HEK293 (cell line): ENCODE results near the gene ZNF488.
A peak's percentile ranks its signal among the peaks of the same experiment; 100 is the strongest.

Experiments
- CTCF ChIA-PET: fragments of 350-600 bp; formaldehyde crosslinking; extraction: SDS; loops from one replicate; lab custom pipeline; 2021; ENCODE audit warnings: antibody characterized with exemption; lab: Yijun Ruan, JAX
- POLR2A ChIA-PET: fragments of 300-600 bp; formaldehyde crosslinking; extraction: SDS; loops from one replicate; lab custom pipeline; 2020; ENCODE audit warnings: antibody characterized with exemption, inconsistent platforms; lab: Yijun Ruan, JAX
- H3K27ac ChIP-seq: fragments of 200-500 bp; sonication (Bioruptor generic); 2 replicates; pipeline ENCODE4 v1.5.1; 2014; ENCODE audit warnings: low read depth, low read length, control low read depth, inconsistent platforms; ENCODE audit errors: extremely low read depth
- H3K36me3 ChIP-seq, 2 experiments: fragments of 200-500 bp in 1 of 2; sonication (Bioruptor generic) in 1 of 2; 1 replicate in 1 of 2; 2 replicates in 1 of 2; pipeline ENCODE4 v1.5.1; 2014 to 2017; ENCODE audit warnings: inconsistent platforms in 2 of 2, low read length in 2 of 2; ENCODE audit not compliant: control insufficient read depth in 2 of 2, insufficient read depth in 1 of 2
- H3K4me1 ChIP-seq: fragments of 200-500 bp; sonication (Bioruptor generic); 2 replicates; pipeline ENCODE4 v1.5.1; 2014; ENCODE audit warnings: mild to moderate bottlenecking, low read length, inconsistent platforms; ENCODE audit not compliant: control insufficient read depth, insufficient read depth
- H3K4me3 ChIP-seq: 2 replicates; pipeline ENCODE4 v1.5.1; 2011; ENCODE audit warnings: low read depth, mild to moderate bottlenecking, control low read depth, low read length, moderate library complexity
- H3K9me3 ChIP-seq: fragments of 200-500 bp; sonication (Bioruptor generic); 2 replicates; pipeline ENCODE4 v1.5.1; 2014; ENCODE audit warnings: low read depth, low read length, inconsistent platforms; ENCODE audit not compliant: control insufficient read depth, insufficient read depth
- CTCF ChIP-seq: fragments of 450-650 bp; formaldehyde crosslinking; IDR thresholded peaks from 2 replicates; pipeline ENCODE4 v1.5.1; 2016; ENCODE audit warnings: missing biosample characterization, missing genetic modification characterization
- MYNN ChIP-seq: fragments of 450-650 bp; formaldehyde crosslinking; IDR thresholded peaks from 2 replicates; pipeline ENCODE4 v1.5.1; 2016; ENCODE audit warnings: missing biosample characterization, missing genetic modification characterization, borderline replicate concordance
- REPIN1 ChIP-seq: fragments of 450-650 bp; formaldehyde crosslinking; IDR thresholded peaks from 2 replicates; pipeline ENCODE4 v1.5.1; 2017; ENCODE audit warnings: missing biosample characterization, missing genetic modification characterization, low read depth
- ZFP3 ChIP-seq: fragments of 450-650 bp; formaldehyde crosslinking; IDR thresholded peaks from 2 replicates; pipeline ENCODE4 v1.5.1; 2016; ENCODE audit warnings: low read depth, missing biosample characterization, missing genetic modification characterization
- ZFP41 ChIP-seq: fragments of 450-650 bp; formaldehyde crosslinking; IDR thresholded peaks from 2 replicates; pipeline ENCODE4 v1.5.1; 2016; ENCODE audit warnings: missing biosample characterization, missing genetic modification characterization, borderline replicate concordance
- ZNF112 ChIP-seq: fragments of 450-650 bp; formaldehyde crosslinking; IDR thresholded peaks from 2 replicates; pipeline ENCODE4 v1.5.0; 2017; ENCODE audit warnings: missing biosample characterization, missing genetic modification characterization
- ZNF175 ChIP-seq: fragments of 450-650 bp; formaldehyde crosslinking; IDR thresholded peaks from 2 replicates; pipeline ENCODE4 v1.5.1; 2016; ENCODE audit warnings: missing biosample characterization, missing genetic modification characterization
- ZNF18 ChIP-seq: fragments of 450-650 bp; formaldehyde crosslinking; IDR thresholded peaks from 2 replicates; pipeline ENCODE4 v1.5.1; 2016; ENCODE audit warnings: missing biosample characterization, missing genetic modification characterization
- ZNF239 ChIP-seq: fragments of 450-650 bp; formaldehyde crosslinking; IDR thresholded peaks from 2 replicates; pipeline ENCODE4 v1.5.1; 2016; ENCODE audit warnings: missing biosample characterization, missing genetic modification characterization
- ZNF274 ChIP-seq, 2 experiments: fragments of 200-500 bp in 1 of 2; fragments of 450-650 bp in 1 of 2; sonication (Bioruptor generic) in 1 of 2; formaldehyde crosslinking in 1 of 2; IDR thresholded peaks; 2 replicates each; pipeline versions ENCODE4 v1.5.1 to v1.6.1; 2014 to 2016; ENCODE audit warnings: borderline replicate concordance in 1 of 2, inconsistent platforms in 1 of 2, low read length in 1 of 2, missing biosample characterization in 1 of 2, missing genetic modification characterization in 1 of 2
- ZNF366 ChIP-seq: fragments of 450-650 bp; formaldehyde crosslinking; conservative IDR thresholded peaks from 2 replicates; pipeline ENCODE4 v1.5.1; 2016; ENCODE audit warnings: missing biosample characterization, missing genetic modification characterization
- ZNF426 ChIP-seq: fragments of 450-650 bp; formaldehyde crosslinking; IDR thresholded peaks from 2 replicates; pipeline ENCODE4 v1.5.1; 2017; ENCODE audit warnings: missing biosample characterization, missing genetic modification characterization, mild to moderate bottlenecking, inconsistent platforms, moderate library complexity
- ZNF514 ChIP-seq: fragments of 450-650 bp; formaldehyde crosslinking; IDR thresholded peaks from 2 replicates; pipeline ENCODE4 v1.5.1; 2016; ENCODE audit warnings: missing biosample characterization, missing genetic modification characterization
- ZNF600 ChIP-seq: fragments of 450-650 bp; formaldehyde crosslinking; IDR thresholded peaks from 2 replicates; pipeline ENCODE4 v1.5.1; 2016; ENCODE audit warnings: missing biosample characterization, missing genetic modification characterization
- ZNF645 ChIP-seq: fragments of 450-650 bp; formaldehyde crosslinking; IDR thresholded peaks from 2 replicates; pipeline ENCODE4; 2016; ENCODE audit warnings: missing biosample characterization, missing genetic modification characterization
- ZNF777 ChIP-seq: fragments of 450-650 bp; formaldehyde crosslinking; IDR thresholded peaks from 2 replicates; pipeline ENCODE4 v1.5.1; 2017; ENCODE audit warnings: missing biosample characterization, missing genetic modification characterization, borderline replicate concordance

Gene ZNF488

GRCh38 chr10:47354900-47355299, 29.2 kb downstream of the ZNF488 start:
- Histone ChIP-seq H3K9me3 (no peaks in the 10 kb centered on the region), H3K4me1 (no peaks in the 10 kb centered on the region), H3K27ac (no peak overlapping the region), H3K36me3 (no peaks in the 10 kb centered on the region), H3K4me3 (no peak overlapping the region)
- POLR2A ChIA-PET, result no interaction called here
- CTCF ChIA-PET, result interaction anchor here (1.0 kb wide), 1 partner anchor 16 kb away, joined by 3 read pairs; no protein-coding TSS in a partner anchor
- TF ChIP-seq ZNF175 (tag by site-specific recombination) (no peak), ZNF239 (tag by site-specific recombination) (peak; percentile 96)

DNA sequence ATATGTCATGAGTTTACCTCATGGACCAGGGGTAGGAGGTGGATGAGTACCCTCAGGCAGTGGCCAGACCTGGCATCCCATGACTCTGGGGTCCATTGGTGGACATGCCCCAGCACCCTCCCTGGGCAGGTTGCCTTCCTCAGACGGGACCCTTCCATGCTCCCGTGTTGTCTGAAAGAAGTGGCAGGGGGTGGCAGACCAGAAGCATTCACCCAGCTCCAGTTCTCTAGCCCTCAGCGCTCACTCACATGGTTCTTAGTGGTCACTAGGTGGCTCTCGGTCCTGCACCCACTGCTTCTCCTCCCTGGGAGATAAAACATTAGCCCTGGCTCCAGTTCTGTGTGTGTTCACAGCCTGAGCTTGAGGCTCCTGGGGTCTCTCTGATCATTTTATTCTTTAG, 29.9 kb downstream of the ZNF488 start:
- no peaks in the 10 kb centered on the region for H3K9me3 ChIP-seq
- ChIA-PET POLR2A (no interaction called here), CTCF (interaction anchor here (1.0 to 2.0 kb wide), 2 partner anchors 10 to 14 kb away, joined by 3 to 4 read pairs; no protein-coding TSS in a partner anchor)
- H3K27ac ChIP-seq, result no peak overlapping the region
- H3K36me3 ChIP-seq, result no peaks in the 10 kb centered on the region
- no peak overlapping the region for H3K4me3 ChIP-seq
- TF ChIP-seq ZFP41, result no peak
- 0 out of 2 replicates have a peak, but pooled peaks have one; percentile 10 for TF ChIP-seq CTCF (tag by site-specific recombination)
- H3K4me1 ChIP-seq, result no peaks in the 10 kb centered on the region

DNA sequence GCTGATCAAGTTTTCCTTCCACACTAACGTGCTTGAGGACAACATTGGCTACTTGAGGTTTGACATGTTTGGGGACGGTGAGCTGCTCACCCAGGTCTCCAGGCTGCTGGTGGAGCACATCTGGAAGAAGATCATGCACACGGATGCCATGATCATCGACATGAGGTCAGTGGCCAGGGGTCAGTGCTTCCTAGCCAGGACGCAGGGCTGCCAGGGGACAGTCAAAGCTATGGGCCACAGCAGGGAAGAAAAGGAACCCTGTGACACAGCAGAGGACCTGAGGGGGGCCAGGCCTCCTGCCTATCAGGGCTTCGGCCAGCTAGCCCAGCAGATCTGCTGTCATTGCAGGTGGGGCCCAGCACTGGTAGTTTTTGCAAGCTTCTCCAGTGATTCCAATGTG, 30.7 kb downstream of the ZNF488 start:
- POLR2A ChIA-PET, result interaction anchor here (1.0 kb wide), 1 partner anchor 341 kb away, joined by 4 read pairs; no protein-coding TSS in a partner anchor
- Histone ChIP-seq H3K9me3 (no peaks in the 10 kb centered on the region), H3K27ac (no peak overlapping the region), H3K4me1 (no peaks in the 10 kb centered on the region), H3K36me3 (no peaks in the 10 kb centered on the region), H3K4me3 (no peak overlapping the region)
- no peak for TF ChIP-seq MYNN
- no peak for TF ChIP-seq ZFP3
- no peak for TF ChIP-seq ZNF777 (tag by site-specific recombination)
- TF ChIP-seq ZNF112 (tag by site-specific recombination), result no peak
- TF ChIP-seq ZNF600 (tag by site-specific recombination), result no peak
- TF ChIP-seq ZNF366 (tag by site-specific recombination), result no peak
- TF ChIP-seq ZNF18 (tag by site-specific recombination), result no peak
- TF ChIP-seq ZNF274 (IDR thresholded peaks at IDR 0.05; ENCODE audit: low read length), result no peak
- TF ChIP-seq ZNF274 (tag by site-specific recombination; IDR thresholded peaks at IDR 0.05; ENCODE audit: borderline replicate concordance), result no peak
- no peak for TF ChIP-seq ZNF514
- TF ChIP-seq ZNF426 (tag by site-specific recombination), result no peak
- no peak for TF ChIP-seq ZNF645 (tag by site-specific recombination)
- no peak for TF ChIP-seq REPIN1 (tag by site-specific recombination)
- CTCF ChIA-PET, result interaction anchor here (1.0 to 2.0 kb wide), 3 partner anchors 9 to 13 kb away, joined by 3 to 4 read pairs (median 3); no protein-coding TSS in a partner anchor
